Mesendoderm (in vitro differentiated cells): ENCODE results near the gene RBBP4.

ENCODE experiments used
- DNase-seq: peaks from one replicate; pipeline ENCODE4 v3.0.0; 2013
- H2AK5ac ChIP-seq: 2 replicates; pipeline ENCODE4 v1.6.1; 2013; ENCODE audit warnings: low read length, inconsistent platforms
- H2BK120ac ChIP-seq: 2 replicates; pipeline ENCODE4 v1.6.1; 2013; ENCODE audit warnings: low read depth, mild to moderate bottlenecking, low read length, moderate library complexity, mixed read lengths
- H2BK15ac ChIP-seq: replicated peaks from 2 replicates; pipeline ENCODE4 v1.6.1; 2013; ENCODE audit warnings: low read depth, mild to moderate bottlenecking, moderate library complexity
- H2BK5ac ChIP-seq: 2 replicates; pipeline ENCODE4 v1.6.1; 2013; ENCODE audit warnings: low read length, inconsistent platforms
- H3K18ac ChIP-seq: 2 replicates; pipeline ENCODE4 v1.6.1; 2013; ENCODE audit warnings: mild to moderate bottlenecking, low read length, mixed read lengths
- H3K23ac ChIP-seq: one replicate; pipeline ENCODE4 v1.6.1; 2013; ENCODE audit warnings: low read length
- H3K27ac ChIP-seq: 2 replicates; pipeline ENCODE4 v1.5.1; 2013; ENCODE audit warnings: low read depth, mild to moderate bottlenecking, inconsistent platforms, low read length, moderate library complexity
- H3K27me3 ChIP-seq: 2 replicates; pipeline ENCODE4 v1.6.1; 2013; ENCODE audit warnings: low read length, control low read depth, mild to moderate bottlenecking, inconsistent platforms; ENCODE audit not compliant: insufficient read depth, poor library complexity
- H3K36me3 ChIP-seq: 2 replicates; pipeline ENCODE4 v1.6.1; 2013; ENCODE audit warnings: low read length, inconsistent platforms; ENCODE audit not compliant: control insufficient read depth, insufficient read depth
- H3K4ac ChIP-seq: one replicate; pipeline ENCODE4 v1.6.1; 2013; ENCODE audit warnings: low read depth, mild to moderate bottlenecking, low read length, moderate library complexity
- H3K4me1 ChIP-seq: 2 replicates; pipeline ENCODE4 v1.6.1; 2013; ENCODE audit warnings: low read depth, low read length, inconsistent platforms; ENCODE audit not compliant: control insufficient read depth
- H3K4me2 ChIP-seq: 2 replicates; pipeline ENCODE4 v1.6.1; 2013; ENCODE audit warnings: low read length
- H3K4me3 ChIP-seq: 2 replicates; pipeline ENCODE4 v1.5.1; 2013; ENCODE audit warnings: mild to moderate bottlenecking, low read length
- H3K56ac ChIP-seq: one replicate; pipeline ENCODE4 v1.6.1; 2013; ENCODE audit warnings: low read length
- H3K79me1 ChIP-seq: 2 replicates; pipeline ENCODE4 v1.6.1; 2013; ENCODE audit warnings: low read length, inconsistent platforms
- H3K79me2 ChIP-seq: 2 replicates; pipeline ENCODE4 v1.6.1; 2013; ENCODE audit warnings: mild to moderate bottlenecking, low read length; ENCODE audit not compliant: control insufficient read depth, insufficient read depth
- H3K9ac ChIP-seq: 2 replicates; pipeline ENCODE4 v1.6.1; 2013; ENCODE audit warnings: low read length, inconsistent platforms
- H4K5ac ChIP-seq: one replicate; pipeline ENCODE4 v1.6.1; 2013; ENCODE audit warnings: low read length
- H4K8ac ChIP-seq: one replicate; pipeline ENCODE4 v1.6.1; 2013; ENCODE audit warnings: low read depth, mild to moderate bottlenecking, control low read depth, low read length, moderate library complexity
- WGBS: extraction: QIAGEN DNeasy Blood & Tissue Kit; methylation state at CpG from one replicate; pipeline ENCODE4 v1.1.7; 2013; ENCODE audit warnings: low lambda C conversion rate, missing lambda C conversion rate; ENCODE audit not compliant: insufficient coverage; ENCODE audit errors: extremely low coverage; 5-methylcytosine and 5-hydroxymethylcytosine counted together

Gene RBBP4

GRCh38 chr1:32680642-32681041, 29.6 kb downstream of the RBBP4 start:
- H3K4me1 ChIP-seq = no peaks in the 10 kb centered on the region
- no peak overlapping the region for H4K8ac ChIP-seq
- no peak for DNase-seq
- no peak overlapping the region for H2BK15ac ChIP-seq
- H2BK120ac ChIP-seq = no peak overlapping the region
- no peak overlapping the region for H3K4me2 ChIP-seq
- H3K27ac ChIP-seq = no peak overlapping the region
- no peaks in the 10 kb centered on the region for H3K79me1 ChIP-seq
- no peak overlapping the region for H2BK5ac ChIP-seq
- peaks cover 15% of the 10 kb centered on the region for H3K36me3 ChIP-seq
- no peak overlapping the region for H3K4me3 ChIP-seq
- H3K23ac ChIP-seq = no peak overlapping the region
- no peak overlapping the region for H4K5ac ChIP-seq
- H2AK5ac ChIP-seq = no peak overlapping the region
- H3K9ac ChIP-seq = no peak overlapping the region
- no peaks in the 10 kb centered on the region for H3K79me2 ChIP-seq
- H3K4ac ChIP-seq = no peak overlapping the region
- no peak overlapping the region for H3K56ac ChIP-seq
- no CpG with 5 or more reads among the region's 1 CpG for WGBS
- H3K18ac ChIP-seq = no peak overlapping the region
- H3K27me3 ChIP-seq = no peaks in the 10 kb centered on the region

GRCh38 chr1:32681509-32681908, 30.5 kb downstream of the RBBP4 start:
- Histone ChIP-seq H3K23ac (no peak overlapping the region), H3K4me1 (no peaks in the 10 kb centered on the region), H3K27ac (no peak overlapping the region), H4K8ac (no peak overlapping the region), H3K56ac (no peak overlapping the region), H3K27me3 (no peaks in the 10 kb centered on the region), H3K79me1 (no peaks in the 10 kb centered on the region), H3K79me2 (no peaks in the 10 kb centered on the region), H3K36me3 (peaks cover 13% of the 10 kb centered on the region), H2AK5ac (no peak overlapping the region), H4K5ac (no peak overlapping the region), H2BK15ac (no peak overlapping the region), H3K4me3 (no peak overlapping the region), H3K4ac (no peak overlapping the region), H3K18ac (no peak overlapping the region), H2BK5ac (no peak overlapping the region), H2BK120ac (no peak overlapping the region), H3K9ac (no peak overlapping the region), H3K4me2 (no peak overlapping the region)
- no peak for DNase-seq
- WGBS = no CpG with 5 or more reads among the region's 2 CpGs

GRCh38 chr1:32681999-32682398, 31.0 kb downstream of the RBBP4 start:
- no peaks in the 10 kb centered on the region for H3K79me2 ChIP-seq
- no peak overlapping the region for H2AK5ac ChIP-seq
- no CpG with 5 or more reads among the region's 3 CpGs for WGBS
- no peak overlapping the region for H2BK5ac ChIP-seq
- H3K27me3 ChIP-seq = no peaks in the 10 kb centered on the region
- DNase-seq = no peak
- H3K79me1 ChIP-seq = no peaks in the 10 kb centered on the region
- H3K4me3 ChIP-seq = no peak overlapping the region
- no peak overlapping the region for H3K56ac ChIP-seq
- no peak overlapping the region for H3K4ac ChIP-seq
- H3K18ac ChIP-seq = no peak overlapping the region
- no peaks in the 10 kb centered on the region for H3K4me1 ChIP-seq
- no peak overlapping the region for H2BK15ac ChIP-seq
- H4K5ac ChIP-seq = no peak overlapping the region
- H3K4me2 ChIP-seq = no peak overlapping the region
- H3K36me3 ChIP-seq = peaks cover 12% of the 10 kb centered on the region
- no peak overlapping the region for H2BK120ac ChIP-seq
- no peak overlapping the region for H3K27ac ChIP-seq
- H4K8ac ChIP-seq = peak overlapping the region; percentile 13
- no peak overlapping the region for H3K23ac ChIP-seq
- no peak overlapping the region for H3K9ac ChIP-seq

- H3K79me1 ChIP-seq = no peaks in the 10 kb centered on the region
- H3K56ac ChIP-seq = no peak overlapping the region
- H2BK120ac ChIP-seq = no peak overlapping the region
- no peak overlapping the region for H3K18ac ChIP-seq
- H3K79me2 ChIP-seq = no peaks in the 10 kb centered on the region
- H3K4me2 ChIP-seq = no peak overlapping the region
- H2BK15ac ChIP-seq = no peak overlapping the region
- no peak overlapping the region for H2BK5ac ChIP-seq
- H3K4me1 ChIP-seq = no peaks in the 10 kb centered on the region
- WGBS = no CpG with 5 or more reads among the region's 3 CpGs
- peaks cover 10% of the 10 kb centered on the region for H3K36me3 ChIP-seq
- no peak overlapping the region for H3K9ac ChIP-seq
- no peak overlapping the region for H3K4me3 ChIP-seq
- no peak overlapping the region for H3K23ac ChIP-seq
- H3K27me3 ChIP-seq = no peaks in the 10 kb centered on the region
- no peak overlapping the region for H2AK5ac ChIP-seq
- no peak for DNase-seq
- no peak overlapping the region for H4K8ac ChIP-seq
- H4K5ac ChIP-seq = no peak overlapping the region
- H3K4ac ChIP-seq = no peak overlapping the region
- no peak overlapping the region for H3K27ac ChIP-seq
These were observed 32.4 kb downstream of the RBBP4 start for GRCh38 chr1:32683397-32683796.

GRCh38 chr1:32684167-32684811, 33.3 kb downstream of the RBBP4 start:
- no peak overlapping the region for H3K18ac ChIP-seq
- no peaks in the 10 kb centered on the region for H3K79me1 ChIP-seq
- no peak overlapping the region for H3K23ac ChIP-seq
- no peak overlapping the region for H2BK120ac ChIP-seq
- H3K56ac ChIP-seq = no peak overlapping the region
- H2BK5ac ChIP-seq = no peak overlapping the region
- H3K4ac ChIP-seq = no peak overlapping the region
- no peak overlapping the region for H3K9ac ChIP-seq
- no peak overlapping the region for H4K8ac ChIP-seq
- no peaks in the 10 kb centered on the region for H3K79me2 ChIP-seq
- no peak overlapping the region for H3K27ac ChIP-seq
- H2AK5ac ChIP-seq = no peak overlapping the region
- no peak overlapping the region for H4K5ac ChIP-seq
- no peak overlapping the region for H2BK15ac ChIP-seq
- DNase-seq = no peak
- WGBS = no CpG with 5 or more reads among the region's 2 CpGs
- no peaks in the 10 kb centered on the region for H3K4me1 ChIP-seq
- peaks cover 10% of the 10 kb centered on the region for H3K36me3 ChIP-seq
- H3K4me3 ChIP-seq = no peak overlapping the region
- no peaks in the 10 kb centered on the region for H3K27me3 ChIP-seq
- H3K4me2 ChIP-seq = no peak overlapping the region

GRCh38 chr1:32685498-32685897, 34.5 kb downstream of the RBBP4 start:
- Histone ChIP-seq H3K4ac (no peak overlapping the region), H2AK5ac (no peak overlapping the region), H2BK5ac (no peak overlapping the region), H3K79me2 (no peaks in the 10 kb centered on the region), H2BK120ac (no peak overlapping the region), H2BK15ac (no peak overlapping the region), H3K27me3 (no peaks in the 10 kb centered on the region), H4K8ac (no peak overlapping the region), H3K36me3 (peaks cover 9% of the 10 kb centered on the region), H3K4me1 (no peaks in the 10 kb centered on the region), H3K18ac (no peak overlapping the region), H3K27ac (no peak overlapping the region), H3K4me3 (no peak overlapping the region), H3K56ac (no peak overlapping the region), H3K4me2 (no peak overlapping the region), H4K5ac (no peak overlapping the region), H3K79me1 (no peaks in the 10 kb centered on the region), H3K9ac (no peak overlapping the region), H3K23ac (no peak overlapping the region)
- DNase-seq = no peak
- no CpG with 5 or more reads among the region's 2 CpGs for WGBS
